Suprapubic skin (tissue), 4 donors: ENCODE measurements around the gene CR2. TPM values are rescaled to one million over a fixed set of nuclear protein-coding genes. Genes with fewer than 3 reads are reported as not detected.

Experiments
- DNase-seq, 2 donors: peaks; one replicate each; pipeline ENCODE4 v3.0.0-alpha.2; 2019; ENCODE audit warnings: low spot score in 2 of 2
- H3K27ac ChIP-seq: fragments of 200-600 bp; sonication (generic); one replicate; pipeline ENCODE4 v1.5.1; 2019
- H3K27me3 ChIP-seq: fragments of 200-600 bp; sonication (generic); one replicate; pipeline ENCODE4 v1.5.1; 2019
- H3K36me3 ChIP-seq: fragments of 200-600 bp; sonication (generic); one replicate; pipeline ENCODE4 v1.5.1; 2019
- H3K4me1 ChIP-seq: fragments of 200-600 bp; sonication (generic); one replicate; pipeline ENCODE4 v1.5.1; 2019
- H3K4me3 ChIP-seq: fragments of 200-600 bp; sonication (generic); one replicate; pipeline ENCODE4 v1.5.1; 2019; ENCODE audit warnings: mild to moderate bottlenecking
- H3K9me3 ChIP-seq: fragments of 200-600 bp; sonication (generic); one replicate; pipeline ENCODE4 v1.5.1; 2019
- EP300 ChIP-seq: sonication (generic); formaldehyde crosslinking; IDR thresholded peaks from one replicate; pipeline ENCODE4 v1.6.1; 2017; ENCODE audit warnings: antibody characterized with exemption
- POLR2A ChIP-seq, 2 donors: fragments of 450-650 bp; IDR thresholded peaks; one replicate each; pipeline ENCODE4 v1.6.1; 2017; ENCODE audit warnings: antibody characterized with exemption in 2 of 2, mild to moderate bottlenecking in 2 of 2, moderate library complexity in 2 of 2
- POLR2AphosphoS5 ChIP-seq, 3 donors: sonication (generic); formaldehyde crosslinking; IDR thresholded peaks; one replicate each; pipeline ENCODE4 v1.6.1; 2017; ENCODE audit warnings: antibody characterized with exemption in 3 of 3
- WGBS: methylation state at CpG from one replicate; pipeline ENCODE4 v1.1.5; 2018; 5-methylcytosine and 5-hydroxymethylcytosine counted together
- total RNA-seq, 4 donors: library from RNA; depleted of rRNA; stranded (reverse); fragments of >200 nt; gene quantifications; one replicate each; pipeline ENCODE4 v1.1.0, GENCODE V29; 2016
- TF ChIP-seq, protein P1 (sequence below), 2 donors: fragments of 200-600 bp in 1 of 2; fragments of 450-650 bp in 1 of 2; sonication (generic) in 1 of 2; IDR thresholded peaks; one replicate each; pipeline ENCODE4 v1.5.1; 2016 to 2019; ENCODE audit warnings: antibody characterized with exemption in 2 of 2, mild to moderate bottlenecking in 1 of 2, moderate library complexity in 1 of 2

CR2 gene
- not detected for total RNA-seq

DNA sequence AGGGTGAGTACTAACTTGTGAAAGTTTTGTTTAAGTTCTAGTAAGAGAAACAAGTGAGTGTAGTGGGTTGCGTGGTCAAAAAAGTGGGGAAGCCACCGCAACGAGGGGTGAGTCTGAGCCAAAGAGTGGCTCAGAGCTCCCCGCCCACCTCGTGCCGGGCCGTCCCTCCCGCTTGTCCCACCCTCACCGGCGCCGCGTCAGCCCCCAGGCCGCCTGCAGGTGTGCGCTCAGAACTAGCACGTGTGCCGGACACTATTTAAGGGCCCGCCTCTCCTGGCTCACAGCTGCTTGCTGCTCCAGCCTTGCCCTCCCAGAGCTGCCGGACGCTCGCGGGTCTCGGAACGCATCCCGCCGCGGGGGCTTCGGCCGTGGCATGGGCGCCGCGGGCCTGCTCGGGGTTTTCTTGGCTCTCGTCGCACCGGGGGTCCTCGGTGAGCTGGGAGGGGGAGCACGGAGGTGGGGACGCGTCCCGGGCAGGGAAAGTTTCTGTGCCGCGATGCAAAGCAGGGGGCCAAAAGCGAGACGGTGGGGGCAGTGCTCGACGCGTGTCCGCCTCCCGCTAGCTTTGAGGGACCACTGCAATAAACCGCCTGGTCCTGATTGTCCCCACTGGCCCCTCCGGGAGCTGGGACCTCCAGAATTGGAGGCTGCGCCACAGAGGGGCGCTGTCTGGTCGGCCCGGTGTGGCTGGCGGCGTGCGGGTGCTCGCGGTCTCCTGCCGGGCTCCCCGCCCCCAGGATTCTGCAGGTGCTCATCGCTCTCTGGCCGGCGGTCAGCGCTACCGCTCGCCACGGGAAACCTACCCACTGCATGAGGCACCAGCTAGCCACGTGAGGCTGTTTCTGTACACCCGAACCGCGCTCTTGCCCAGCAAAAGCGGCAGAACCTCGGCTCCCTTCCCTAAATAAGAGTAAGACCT is at the start of gene CR2:
CR2 (plus strand) TSS at position 283 of the 919 bp plus-strand sequence; CDS start at position 374, 91 bp downstream.
- peaks cover 14% of the 10 kb centered on the region for H3K4me1 ChIP-seq
- H3K9me3 ChIP-seq: no peaks in the 10 kb centered on the region
- no peak for DNase-seq
- H3K4me3 ChIP-seq: peak within 1 kb of the TSS; percentile 50
- peaks cover 63% of the 10 kb centered on the region for H3K27me3 ChIP-seq
- no peaks in the 10 kb centered on the region for H3K36me3 ChIP-seq
- no peak within 1 kb of the TSS for H3K27ac ChIP-seq
- WGBS: 5% methylated on average over 16 of the region's 75 CpGs
- no peak for TF ChIP-seq POLR2A (IDR thresholded peaks at IDR 0.05)
- TF ChIP-seq, protein P1, sequence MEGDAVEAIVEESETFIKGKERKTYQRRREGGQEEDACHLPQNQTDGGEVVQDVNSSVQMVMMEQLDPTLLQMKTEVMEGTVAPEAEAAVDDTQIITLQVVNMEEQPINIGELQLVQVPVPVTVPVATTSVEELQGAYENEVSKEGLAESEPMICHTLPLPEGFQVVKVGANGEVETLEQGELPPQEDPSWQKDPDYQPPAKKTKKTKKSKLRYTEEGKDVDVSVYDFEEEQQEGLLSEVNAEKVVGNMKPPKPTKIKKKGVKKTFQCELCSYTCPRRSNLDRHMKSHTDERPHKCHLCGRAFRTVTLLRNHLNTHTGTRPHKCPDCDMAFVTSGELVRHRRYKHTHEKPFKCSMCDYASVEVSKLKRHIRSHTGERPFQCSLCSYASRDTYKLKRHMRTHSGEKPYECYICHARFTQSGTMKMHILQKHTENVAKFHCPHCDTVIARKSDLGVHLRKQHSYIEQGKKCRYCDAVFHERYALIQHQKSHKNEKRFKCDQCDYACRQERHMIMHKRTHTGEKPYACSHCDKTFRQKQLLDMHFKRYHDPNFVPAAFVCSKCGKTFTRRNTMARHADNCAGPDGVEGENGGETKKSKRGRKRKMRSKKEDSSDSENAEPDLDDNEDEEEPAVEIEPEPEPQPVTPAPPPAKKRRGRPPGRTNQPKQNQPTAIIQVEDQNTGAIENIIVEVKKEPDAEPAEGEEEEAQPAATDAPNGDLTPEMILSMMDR (IDR thresholded peaks at IDR 0.05): no peak

DNA sequence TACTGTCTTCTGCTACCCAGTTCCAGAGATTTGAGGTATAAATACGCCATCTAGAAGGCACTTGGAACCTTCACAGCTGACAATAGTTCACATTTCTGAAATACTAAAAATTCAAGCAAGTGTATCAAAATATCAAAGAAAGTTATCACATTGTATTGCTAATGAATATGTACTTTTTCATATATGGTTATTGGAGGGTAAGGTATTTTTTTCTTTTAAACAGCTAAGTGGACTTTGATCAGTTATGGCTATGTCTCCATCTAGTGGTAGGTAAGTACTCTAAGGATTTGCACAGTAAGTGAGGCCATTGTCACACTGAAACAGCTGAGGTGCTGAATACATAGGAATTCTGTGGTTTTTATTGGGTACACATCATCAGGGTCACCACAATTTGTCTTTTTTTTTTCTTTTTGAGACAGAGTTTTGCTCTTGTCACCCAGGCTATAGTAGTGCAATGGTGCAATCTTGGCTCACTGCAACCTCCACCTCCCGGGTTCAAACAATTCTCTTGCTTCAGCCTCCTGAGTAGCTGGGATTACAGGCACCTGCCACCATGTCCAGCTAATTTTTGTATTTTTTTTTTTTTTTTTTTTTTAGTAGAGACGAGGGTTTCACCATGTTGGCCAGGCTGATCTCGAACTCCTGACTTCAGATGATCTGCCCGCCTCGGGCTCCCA is 49.1 kb upstream of the CR2 start:
- no peak for DNase-seq
- H3K4me3 ChIP-seq: no peak overlapping the region
- WGBS: 82% methylated on average over 6 of the region's 6 CpGs
- H3K27ac ChIP-seq: no peak overlapping the region
- no peaks in the 10 kb centered on the region for H3K36me3 ChIP-seq
- H3K9me3 ChIP-seq: no peaks in the 10 kb centered on the region
- no peaks in the 10 kb centered on the region for H3K4me1 ChIP-seq
- TF ChIP-seq, protein P1 (IDR thresholded peaks at IDR 0.05): peak; percentile 59 to 75
- no peak for TF ChIP-seq EP300
- H3K27me3 ChIP-seq: no peaks in the 10 kb centered on the region

DNA sequence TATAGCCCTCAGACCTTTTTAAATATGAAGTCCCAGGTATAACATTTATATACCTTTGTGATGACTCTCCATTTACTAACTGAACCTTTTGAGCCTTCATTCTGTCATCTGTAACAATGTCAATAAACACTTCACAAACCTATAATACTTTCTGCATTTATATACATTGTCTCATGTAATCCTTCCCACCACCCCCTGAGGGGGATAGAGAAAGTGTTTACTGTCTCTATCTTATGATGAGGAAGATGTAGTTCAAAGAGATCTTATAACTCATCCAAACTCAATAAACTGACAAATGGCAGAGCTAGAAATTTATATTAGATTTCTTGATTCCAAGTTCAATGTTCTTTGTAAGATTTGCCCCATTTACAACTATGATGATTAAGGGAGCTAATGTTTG is 48.3 kb upstream of the CR2 start:
- TF ChIP-seq POLR2A (IDR thresholded peaks at IDR 0.05): no peak
- TF ChIP-seq, protein P1 (IDR thresholded peaks at IDR 0.05): no peak
- no peak for TF ChIP-seq POLR2AphosphoS5 (IDR thresholded peaks at IDR 0.05)
- TF ChIP-seq EP300: no peak
- DNase-seq: no peak
- Histone ChIP-seq H3K27ac (no peak overlapping the region), H3K4me3 (no peak overlapping the region), H3K4me1 (no peaks in the 10 kb centered on the region), H3K9me3 (no peaks in the 10 kb centered on the region), H3K27me3 (no peaks in the 10 kb centered on the region), H3K36me3 (no peaks in the 10 kb centered on the region)

DNA sequence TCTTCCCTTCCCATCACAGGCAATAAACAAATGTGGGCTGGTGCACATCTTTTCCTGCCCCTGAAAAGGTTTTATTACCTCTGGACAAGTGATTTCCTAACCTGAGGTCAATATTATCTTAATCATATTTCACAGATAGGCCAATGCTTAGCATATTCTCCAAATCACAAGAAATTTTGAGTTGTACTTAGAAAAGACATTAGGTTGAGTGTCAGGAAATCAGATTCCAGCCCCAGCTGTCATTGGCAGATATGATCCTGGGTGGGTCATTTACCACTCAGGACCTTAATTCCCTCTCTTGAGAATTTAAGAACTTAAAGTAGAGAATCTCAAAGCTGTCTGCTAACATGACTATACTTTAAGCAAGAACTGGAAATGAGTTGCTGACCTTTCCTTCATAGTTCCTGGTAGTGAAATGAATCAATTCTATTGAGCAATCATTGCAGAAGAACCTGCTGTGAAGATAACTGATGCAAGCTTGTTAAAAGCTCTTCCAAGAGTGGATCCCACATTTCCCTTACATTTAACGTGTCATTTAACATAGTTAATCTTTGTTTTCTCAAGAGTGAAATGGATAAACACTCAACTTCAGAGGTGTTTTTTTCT is 46.4 kb upstream of the CR2 start:
- H3K4me1 ChIP-seq: no peaks in the 10 kb centered on the region
- no peaks in the 10 kb centered on the region for H3K9me3 ChIP-seq
- no peak overlapping the region for H3K27ac ChIP-seq
- H3K27me3 ChIP-seq: no peaks in the 10 kb centered on the region
- no peak for DNase-seq
- H3K4me3 ChIP-seq: no peak overlapping the region
- TF ChIP-seq POLR2AphosphoS5 (IDR thresholded peaks at IDR 0.05): no peak
- 37% methylated on average over 1 of the region's 1 CpG for WGBS
- no peaks in the 10 kb centered on the region for H3K36me3 ChIP-seq

DNA sequence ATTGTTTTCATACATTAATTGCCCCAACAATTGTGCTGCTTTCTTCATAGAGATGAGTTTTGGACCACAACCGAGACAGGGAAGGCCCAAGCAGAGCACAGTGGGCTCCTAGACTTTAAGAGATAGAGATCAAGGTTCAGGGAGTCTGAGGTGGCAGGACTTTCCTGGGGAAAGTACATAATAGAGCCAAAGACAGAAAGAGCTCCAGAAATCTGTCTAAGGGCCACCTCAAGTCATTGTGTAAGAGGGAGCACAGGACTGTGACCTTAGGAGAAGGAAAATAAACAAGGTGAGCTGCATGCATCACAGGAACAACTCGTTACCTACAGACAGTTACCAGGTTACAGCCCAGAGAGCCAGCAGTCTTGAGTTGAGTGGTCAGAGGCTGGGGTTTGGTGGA is 41.3 kb upstream of the CR2 start:
- H3K4me1 ChIP-seq: no peaks in the 10 kb centered on the region
- 94% methylated on average over 2 of the region's 2 CpGs for WGBS
- no peak overlapping the region for H3K4me3 ChIP-seq
- no peak overlapping the region for H3K27ac ChIP-seq
- no peaks in the 10 kb centered on the region for H3K9me3 ChIP-seq
- H3K36me3 ChIP-seq: no peaks in the 10 kb centered on the region
- no peak for TF ChIP-seq POLR2A (IDR thresholded peaks at IDR 0.05)
- TF ChIP-seq EP300: no peak
- TF ChIP-seq, protein P1 (IDR thresholded peaks at IDR 0.05): no peak
- no peak for TF ChIP-seq POLR2AphosphoS5 (IDR thresholded peaks at IDR 0.05)
- no peaks in the 10 kb centered on the region for H3K27me3 ChIP-seq
- no peak for DNase-seq
